HL-60 (cell line): ENCODE measurements around the gene GRWD1.

Experiments used
- DNase-seq, 2 experiments: peaks; one replicate each; pipeline ENCODE4 v3.0.0-alpha.2; 2010 to 2020; ENCODE audit warnings: low read depth in 1 of 2, low spot score in 1 of 2
- H3K27ac ChIP-seq: fragments of 250-450 bp; sonication (Bioruptor Pico); replicated peaks from 2 replicates; pipeline ENCODE4 v1.5.1; 2020; ENCODE audit warnings: mild to moderate bottlenecking, moderate library complexity
- H3K27me3 ChIP-seq: fragments of 250-450 bp; sonication (Bioruptor Pico); 2 replicates; pipeline ENCODE4 v1.5.1; 2021; ENCODE audit warnings: mild to moderate bottlenecking, moderate library complexity; ENCODE audit not compliant: insufficient read depth, poor library complexity, severe bottlenecking
- H3K4me3 ChIP-seq: replicated peaks from 2 replicates; pipeline ENCODE4 v1.5.1; 2011; ENCODE audit warnings: mild to moderate bottlenecking, control low read depth, low read length; ENCODE audit not compliant: insufficient read depth
- CTCF ChIP-seq: IDR thresholded peaks from one replicate; pipeline ENCODE4 v1.5.1; 2011; ENCODE audit warnings: low read length, control low read depth, inconsistent platforms; ENCODE audit not compliant: insufficient read depth
- GABPA ChIP-seq: IDR thresholded peaks from 2 replicates; pipeline ENCODE4 v1.6.1; 2012; ENCODE audit warnings: low read depth
- POLR2AphosphoS5 ChIP-seq: IDR thresholded peaks from 2 replicates; pipeline ENCODE4 v1.6.1; 2012; ENCODE audit warnings: low read depth
- REST ChIP-seq: IDR thresholded peaks from 2 replicates; pipeline ENCODE4 v1.6.1; 2012; ENCODE audit warnings: low read depth; ENCODE audit not compliant: insufficient replicate concordance
- SPI1 ChIP-seq: IDR thresholded peaks from 2 replicates; pipeline ENCODE4 v1.6.1; 2012; ENCODE audit warnings: low read depth, mild to moderate bottlenecking, borderline replicate concordance

The GRWD1 gene

GRCh38 chr19:48415395-48415794 is 30.4 kb upstream of the GRWD1 start:
- Histone ChIP-seq H3K27me3 (peaks cover 13% of the 10 kb centered on the region), H3K4me3 (no peak overlapping the region), H3K27ac (no peak overlapping the region)
- peak in 1 of 2 experiments; percentile 45 for DNase-seq
- TF ChIP-seq SPI1, result no peak
- no peak for TF ChIP-seq POLR2AphosphoS5
- no peak for TF ChIP-seq REST
- no peak for TF ChIP-seq GABPA
- no peak for TF ChIP-seq CTCF

- Histone ChIP-seq H3K27ac (no peak overlapping the region), H3K4me3 (no peak overlapping the region), H3K27me3 (peaks cover 13% of the 10 kb centered on the region)
- no peak for DNase-seq
- TF ChIP-seq REST (no peak), GABPA (no peak), CTCF (no peak), SPI1 (no peak), POLR2AphosphoS5 (no peak)
Observed at GRCh38 chr19:48415806-48416221, 30.0 kb upstream of the GRWD1 start.

- H3K27me3 ChIP-seq, result peaks cover 13% of the 10 kb centered on the region
- no peak overlapping the region for H3K4me3 ChIP-seq
- TF ChIP-seq REST (no peak), POLR2AphosphoS5 (no peak), CTCF (no peak), SPI1 (no peak), GABPA (no peak)
- DNase-seq, result no peak
- no peak overlapping the region for H3K27ac ChIP-seq
Observed at GRCh38 chr19:48417421-48417820, 28.4 kb upstream of the GRWD1 start.
